Liver (tissue), 9 donors: ENCODE data around the gene TAS1R1. TPM values are rescaled to one million over a fixed set of nuclear protein-coding genes. Genes with fewer than 3 reads are reported as not detected.

ENCODE experiments used
- DNase-seq: peaks from one replicate; pipeline ENCODE4 v3.0.0-alpha.2; 2017; ENCODE audit warnings: low spot score
- H3K27ac ChIP-seq, 2 donors: one replicate each; pipeline ENCODE4 v1.7.0; 2013; ENCODE audit warnings: inconsistent platforms in 2 of 2, low read length in 2 of 2, control low read depth in 1 of 2, low read depth in 1 of 2, mild to moderate bottlenecking in 1 of 2
- H3K27me3 ChIP-seq, 4 donors: one replicate each; pipeline versions ENCODE4 v1.6.1 to v1.7.0; 2013; ENCODE audit warnings: low read length in 3 of 4, inconsistent platforms in 1 of 4, mild to moderate bottlenecking in 1 of 4, moderate library complexity in 1 of 4; ENCODE audit not compliant: control insufficient read depth in 4 of 4, insufficient read depth in 4 of 4
- H3K36me3 ChIP-seq, 4 donors: one replicate each; pipeline versions ENCODE4 v1.6.1 to v1.7.0; 2013; ENCODE audit warnings: low read length in 3 of 4, mild to moderate bottlenecking in 3 of 4, low read depth in 1 of 4, moderate library complexity in 1 of 4; ENCODE audit not compliant: control insufficient read depth in 4 of 4, insufficient read depth in 3 of 4
- H3K4me1 ChIP-seq, 4 donors: one replicate each; pipeline versions ENCODE4 v1.6.1 to v1.7.0; 2013; ENCODE audit warnings: low read length in 3 of 4, mild to moderate bottlenecking in 3 of 4, moderate library complexity in 1 of 4; ENCODE audit not compliant: control insufficient read depth in 4 of 4, insufficient read depth in 4 of 4
- H3K4me3 ChIP-seq, 3 donors: one replicate each; pipeline versions ENCODE4 v1.6.1 to v1.7.0; 2013; ENCODE audit warnings: low read length in 3 of 3, control low read depth in 1 of 3, low read depth in 1 of 3, mild to moderate bottlenecking in 1 of 3
- H3K9ac ChIP-seq, 2 donors: one replicate each; pipeline ENCODE4 v1.7.0; 2013; ENCODE audit warnings: low read length in 2 of 2, mild to moderate bottlenecking in 2 of 2, moderate library complexity in 2 of 2, control low read depth in 1 of 2, low read depth in 1 of 2
- H3K9me3 ChIP-seq, 4 donors: one replicate each; pipeline versions ENCODE4 v1.6.1 to v1.7.0; 2013; ENCODE audit warnings: low read length in 3 of 4; ENCODE audit not compliant: control insufficient read depth in 4 of 4
- EGR1 ChIP-seq, 2 donors: IDR thresholded peaks; 2 replicates each; pipeline ENCODE4 v1.6.1; 2016 to 2018; ENCODE audit warnings: antibody characterized with exemption in 2 of 2, low read depth in 2 of 2
- FOXA1 ChIP-seq: IDR thresholded peaks from 2 replicates; pipeline ENCODE4 v1.6.1; 2016; ENCODE audit warnings: antibody characterized with exemption
- FOXA2 ChIP-seq: IDR thresholded peaks from 2 replicates; pipeline ENCODE4 v1.6.1; 2016; ENCODE audit warnings: antibody characterized with exemption
- GABPA ChIP-seq, 2 donors: IDR thresholded peaks in 1 of 2; conservative IDR thresholded peaks in 1 of 2; 2 replicates each; pipeline ENCODE4 v1.6.1; 2016; ENCODE audit warnings: antibody characterized with exemption in 2 of 2, mild to moderate bottlenecking in 1 of 2, moderate library complexity in 1 of 2
- HNF4A ChIP-seq, 2 donors: conservative IDR thresholded peaks; 2 replicates each; pipeline ENCODE4 v1.6.1; 2016; ENCODE audit warnings: antibody characterized with exemption in 2 of 2, mild to moderate bottlenecking in 2 of 2
- HNF4G ChIP-seq: IDR thresholded peaks from 2 replicates; pipeline ENCODE4 v1.6.1; 2016; ENCODE audit warnings: antibody characterized with exemption
- JUND ChIP-seq, 2 donors: IDR thresholded peaks; 2 replicates each; pipeline ENCODE4 v1.6.1; 2016; ENCODE audit warnings: antibody characterized with exemption in 2 of 2
- MAX ChIP-seq: IDR thresholded peaks from 2 replicates; pipeline ENCODE4 v1.6.1; 2016; ENCODE audit warnings: antibody characterized with exemption
- NR2F2 ChIP-seq: IDR thresholded peaks from 2 replicates; pipeline ENCODE4 v1.6.1; 2016; ENCODE audit warnings: antibody characterized with exemption
- RAD21 ChIP-seq, 2 donors: IDR thresholded peaks; 2 replicates each; pipeline ENCODE4 v1.6.1; 2016; ENCODE audit warnings: antibody characterized with exemption in 2 of 2, mild to moderate bottlenecking in 2 of 2
- REST ChIP-seq: IDR thresholded peaks from 2 replicates; pipeline ENCODE4 v1.6.1; 2016; ENCODE audit warnings: antibody characterized with exemption, mild to moderate bottlenecking
- RXRA ChIP-seq, 2 donors: IDR thresholded peaks; 2 replicates each; pipeline ENCODE4 v1.6.1; 2017 to 2018; ENCODE audit warnings: antibody characterized with exemption in 2 of 2, mild to moderate bottlenecking in 1 of 2
- SP1 ChIP-seq: IDR thresholded peaks from 2 replicates; pipeline ENCODE4 v1.6.1; 2018; ENCODE audit warnings: antibody characterized with exemption, mild to moderate bottlenecking
- TAF1 ChIP-seq: conservative IDR thresholded peaks from 2 replicates; pipeline ENCODE4 v1.6.1; 2016; ENCODE audit warnings: antibody characterized with exemption, mild to moderate bottlenecking
- YY1 ChIP-seq: IDR thresholded peaks from 2 replicates; pipeline ENCODE4 v1.6.1; 2016; ENCODE audit warnings: antibody characterized with exemption, mild to moderate bottlenecking
- ZBTB33 ChIP-seq: IDR thresholded peaks from 2 replicates; pipeline ENCODE4 v1.6.1; 2016; ENCODE audit warnings: antibody characterized with exemption
- WGBS: extraction: QIAGEN DNeasy Blood & Tissue Kit; methylation state at CpG from one replicate; pipeline ENCODE4 v1.1.7; 2013; 5-methylcytosine and 5-hydroxymethylcytosine counted together
- polyA plus RNA-seq, 2 donors: library from polyadenylated mRNA; stranded (reverse) in 1 of 2; unstranded in 1 of 2; fragments of 200-250 nt in 1 of 2; fragments of >200 nt in 1 of 2; fragmentation: Nextera tagmentation in 1 of 2; extraction: Ambion mirVana in 1 of 2; gene quantifications; one replicate each; pipeline versions ENCODE4 v1.2.1 to v1.2.3, GENCODE V29; 2013 to 2015
- total RNA-seq, 2 donors: library from RNA; depleted of rRNA; stranded (reverse); fragments of >200 nt; gene quantifications; one replicate each; pipeline ENCODE4 v1.2.3, GENCODE V29; 2014
- TF ChIP-seq, protein P1 (sequence below): fragments of 150-350 bp; IDR thresholded peaks from 2 replicates; pipeline ENCODE4 v1.5.1; 2017; ENCODE audit warnings: improper control_type of control experiment, low read depth, low read length; ENCODE audit not compliant: missing input control
- donor health status: healthy.
- donor health status: healthy.
- donor health status: healthy.
- donor health status: healthy.
- donor health status: healthy.

Gene TAS1R1
- total and polyA plus RNA-seq, 4 donors = not detected

DNA sequence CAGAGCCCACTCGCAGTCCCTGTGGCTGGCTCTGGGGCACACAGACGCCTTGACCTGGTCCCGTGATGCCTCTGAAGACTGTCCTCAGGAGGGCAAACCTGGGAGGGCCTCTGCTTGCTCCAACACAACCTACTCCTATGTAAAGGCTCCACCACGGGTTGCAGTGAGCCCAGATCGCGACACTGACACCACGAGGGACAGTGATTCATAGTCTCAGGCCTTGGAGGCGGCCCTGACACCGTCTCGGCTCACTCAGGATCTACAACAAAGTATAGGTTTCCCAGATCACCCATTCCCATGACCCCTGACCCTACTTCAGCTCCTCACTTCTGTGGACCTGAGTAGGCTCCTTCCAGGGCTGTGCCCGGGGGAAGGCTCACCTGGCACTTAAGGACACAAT, 28.8 kb upstream of the TAS1R1 start:
- 93% methylated on average over 11 of the region's 11 CpGs for WGBS
- TF ChIP-seq SP1 (no peak), GABPA (IDR thresholded peaks at IDR 0.05 in 1 of 2, conservative IDR thresholded peaks at IDR 0.05 in 1 of 2) (no peak), REST (no peak), FOXA1 (no peak), HNF4G (no peak), RXRA (IDR thresholded peaks at IDR 0.05) (no peak), NR2F2 (no peak), YY1 (no peak), ZBTB33 (no peak), FOXA2 (no peak), EGR1 (IDR thresholded peaks at IDR 0.05; ENCODE audit: low read depth in 2 of 2) (no peak), HNF4A (conservative IDR thresholded peaks at IDR 0.05) (no peak), JUND (IDR thresholded peaks at IDR 0.05) (no peak), RAD21 (IDR thresholded peaks at IDR 0.05) (no peak), MAX (no peak), TAF1 (no peak)
- TF ChIP-seq, protein P1, sequence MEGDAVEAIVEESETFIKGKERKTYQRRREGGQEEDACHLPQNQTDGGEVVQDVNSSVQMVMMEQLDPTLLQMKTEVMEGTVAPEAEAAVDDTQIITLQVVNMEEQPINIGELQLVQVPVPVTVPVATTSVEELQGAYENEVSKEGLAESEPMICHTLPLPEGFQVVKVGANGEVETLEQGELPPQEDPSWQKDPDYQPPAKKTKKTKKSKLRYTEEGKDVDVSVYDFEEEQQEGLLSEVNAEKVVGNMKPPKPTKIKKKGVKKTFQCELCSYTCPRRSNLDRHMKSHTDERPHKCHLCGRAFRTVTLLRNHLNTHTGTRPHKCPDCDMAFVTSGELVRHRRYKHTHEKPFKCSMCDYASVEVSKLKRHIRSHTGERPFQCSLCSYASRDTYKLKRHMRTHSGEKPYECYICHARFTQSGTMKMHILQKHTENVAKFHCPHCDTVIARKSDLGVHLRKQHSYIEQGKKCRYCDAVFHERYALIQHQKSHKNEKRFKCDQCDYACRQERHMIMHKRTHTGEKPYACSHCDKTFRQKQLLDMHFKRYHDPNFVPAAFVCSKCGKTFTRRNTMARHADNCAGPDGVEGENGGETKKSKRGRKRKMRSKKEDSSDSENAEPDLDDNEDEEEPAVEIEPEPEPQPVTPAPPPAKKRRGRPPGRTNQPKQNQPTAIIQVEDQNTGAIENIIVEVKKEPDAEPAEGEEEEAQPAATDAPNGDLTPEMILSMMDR = no peak
- H3K4me3 ChIP-seq = no peak overlapping the region
- peaks cover 20 to 41% (median 30%) of the 10 kb centered on the region in 4 donors for H3K36me3 ChIP-seq
- DNase-seq = no peak
- no peak overlapping the region for H3K9ac ChIP-seq
- H3K9me3 ChIP-seq = no peaks in the 10 kb centered on the region
- H3K27me3 ChIP-seq = no peaks in the 10 kb centered on the region
- H3K27ac ChIP-seq = no peak overlapping the region
- no peaks in the 10 kb centered on the region for H3K4me1 ChIP-seq

- H3K27me3 ChIP-seq = no peaks in the 10 kb centered on the region
- H3K4me1 ChIP-seq = peaks cover 0 to 1% (median 0%) of the 10 kb centered on the region in 4 donors
- DNase-seq = no peak
- H3K9ac ChIP-seq = no peak overlapping the region
- H3K4me3 ChIP-seq = no peak overlapping the region
- peaks cover 26 to 62% (median 49%) of the 10 kb centered on the region in 4 donors for H3K36me3 ChIP-seq
- 93% methylated on average over 7 of the region's 7 CpGs for WGBS
- no peak overlapping the region for H3K27ac ChIP-seq
- no peaks in the 10 kb centered on the region for H3K9me3 ChIP-seq
- TF ChIP-seq GABPA (IDR thresholded peaks at IDR 0.05 in 1 of 2, conservative IDR thresholded peaks at IDR 0.05 in 1 of 2) (no peak), TAF1 (no peak), MAX (no peak), SP1 (no peak), YY1 (no peak), EGR1 (IDR thresholded peaks at IDR 0.05; ENCODE audit: low read depth in 2 of 2) (no peak), REST (no peak), FOXA2 (no peak), RAD21 (IDR thresholded peaks at IDR 0.05) (no peak), FOXA1 (no peak), HNF4G (no peak), NR2F2 (no peak), RXRA (IDR thresholded peaks at IDR 0.05) (no peak)
- TF ChIP-seq, protein P1 = no peak
These were observed 26.6 kb upstream of the TAS1R1 start for GRCh38 chr1:6528492-6528891.
